ENCODE results near the gene TRIM40.

TRIM40 gene

GRCh38 chr6:30185846-30186484, 50.0 kb downstream of the TRIM40 start:
- Histone ChIP-seq H2AFZ (ENCODE audit: low read length, unreplicated experiment) (no peak overlapping the region), H3K4me1 (ENCODE audit: control insufficient read depth, insufficient read depth, low read length, unreplicated experiment) (no peaks in the 10 kb centered on the region), H3K27ac (ENCODE audit: low read depth, low read length) (no peak overlapping the region), H3K27me3 (ENCODE audit: insufficient read depth, low read length) (no peaks in the 10 kb centered on the region), H3K36me3 (ENCODE audit: insufficient read depth, low read length) (peaks cover 28% of the 10 kb centered on the region), H3K79me2 (ENCODE audit: control insufficient read depth, insufficient read depth, low read length, unreplicated experiment) (no peaks in the 10 kb centered on the region), H3K4me3 (ENCODE audit: low read depth, low read length) (no peak overlapping the region)

GRCh38 chr6:30188541-30188940, 52.6 kb downstream of the TRIM40 start:
- peaks cover 28% of the 10 kb centered on the region for H3K36me3 ChIP-seq (ENCODE audit: insufficient read depth, low read length)
- H3K79me2 ChIP-seq (ENCODE audit: control insufficient read depth, insufficient read depth, low read length, unreplicated experiment), result no peaks in the 10 kb centered on the region
- H3K4me3 ChIP-seq (ENCODE audit: low read depth, low read length), result no peak overlapping the region
- H3K4me1 ChIP-seq (ENCODE audit: control insufficient read depth, insufficient read depth, low read length, unreplicated experiment), result no peaks in the 10 kb centered on the region
- H3K27ac ChIP-seq (ENCODE audit: low read depth, low read length), result no peak overlapping the region
- H3K27me3 ChIP-seq (ENCODE audit: insufficient read depth, low read length), result no peaks in the 10 kb centered on the region
- H2AFZ ChIP-seq (ENCODE audit: low read length, unreplicated experiment), result no peak overlapping the region

- no peaks in the 10 kb centered on the region for H3K79me2 ChIP-seq (ENCODE audit: control insufficient read depth, insufficient read depth, low read length, unreplicated experiment)
- H3K27me3 ChIP-seq (ENCODE audit: insufficient read depth, low read length), result no peaks in the 10 kb centered on the region
- no peak overlapping the region for H2AFZ ChIP-seq (ENCODE audit: low read length, unreplicated experiment)
- H3K36me3 ChIP-seq (ENCODE audit: insufficient read depth, low read length), result peaks cover 22% of the 10 kb centered on the region; the same call in 1 of the 2 replicates
- peaks cover 8% of the 10 kb centered on the region for H3K4me1 ChIP-seq (ENCODE audit: control insufficient read depth, insufficient read depth, low read length, unreplicated experiment)
- H3K27ac ChIP-seq (ENCODE audit: low read depth, low read length), result no peak overlapping the region
- H3K4me3 ChIP-seq (ENCODE audit: low read depth, low read length), result no peak overlapping the region
Measured at GRCh38 chr6:30192076-30192475, 56.1 kb downstream of the TRIM40 start.

- peaks cover 12% of the 10 kb centered on the region; the same call in 1 of the 2 replicates for H3K36me3 ChIP-seq (ENCODE audit: insufficient read depth, low read length)
- no peak overlapping the region for H3K27ac ChIP-seq (ENCODE audit: low read depth, low read length)
Measured at GRCh38 chr6:30194797-30195690, 59.1 kb downstream of the TRIM40 start.

GRCh38 chr6:30195951-30196350, 60.0 kb downstream of the TRIM40 start:
- H2AFZ ChIP-seq (ENCODE audit: low read length, unreplicated experiment), result no peak overlapping the region
- H3K36me3 ChIP-seq (ENCODE audit: insufficient read depth, low read length), result peaks cover 21% of the 10 kb centered on the region; the same call in 1 of the 2 replicates
- H3K27ac ChIP-seq (ENCODE audit: low read depth, low read length), result no peak overlapping the region

More at GRCh38 chr6:30194797-30195690, 59.1 kb downstream of the TRIM40 start:
- Histone ChIP-seq H3K79me2 (ENCODE audit: control insufficient read depth, insufficient read depth, low read length, unreplicated experiment) (peaks cover under 1% of the 10 kb centered on the region), H3K27me3 (ENCODE audit: insufficient read depth, low read length) (no peaks in the 10 kb centered on the region), H2AFZ (ENCODE audit: low read length, unreplicated experiment) (no peak overlapping the region), H3K4me1 (ENCODE audit: control insufficient read depth, insufficient read depth, low read length, unreplicated experiment) (peaks cover 8% of the 10 kb centered on the region), H3K4me3 (ENCODE audit: low read depth, low read length) (no peak overlapping the region)

GRCh38 chr6:30196376-30196775, 60.4 kb downstream of the TRIM40 start:
- Histone ChIP-seq H3K4me1 (ENCODE audit: control insufficient read depth, insufficient read depth, low read length, unreplicated experiment) (peaks cover 8% of the 10 kb centered on the region), H3K4me3 (ENCODE audit: low read depth, low read length) (no peak overlapping the region), H3K27me3 (ENCODE audit: insufficient read depth, low read length) (no peaks in the 10 kb centered on the region), H2AFZ (ENCODE audit: low read length, unreplicated experiment) (no peak overlapping the region), H3K79me2 (ENCODE audit: control insufficient read depth, insufficient read depth, low read length, unreplicated experiment) (peaks cover 10% of the 10 kb centered on the region), H3K36me3 (ENCODE audit: insufficient read depth, low read length) (peaks cover 21% of the 10 kb centered on the region; the same call in 1 of the 2 replicates), H3K27ac (ENCODE audit: low read depth, low read length) (no peak overlapping the region)

More at GRCh38 chr6:30195951-30196350, 60.0 kb downstream of the TRIM40 start:
- no peaks in the 10 kb centered on the region for H3K27me3 ChIP-seq (ENCODE audit: insufficient read depth, low read length)
- peaks cover 9% of the 10 kb centered on the region for H3K79me2 ChIP-seq (ENCODE audit: control insufficient read depth, insufficient read depth, low read length, unreplicated experiment)
- H3K4me1 ChIP-seq (ENCODE audit: control insufficient read depth, insufficient read depth, low read length, unreplicated experiment), result peaks cover 8% of the 10 kb centered on the region
- H3K4me3 ChIP-seq (ENCODE audit: low read depth, low read length), result no peak overlapping the region

Measured in ACC112 (cell line).